Measurements from ENCODE around the gene SNX20. TPM values are rescaled to one million over a fixed set of nuclear protein-coding genes. Genes with fewer than 3 reads are reported as not detected.

The SNX20 gene
- total RNA-seq, 1 donor from 2014 or later: 93.0 TPM

DNA sequence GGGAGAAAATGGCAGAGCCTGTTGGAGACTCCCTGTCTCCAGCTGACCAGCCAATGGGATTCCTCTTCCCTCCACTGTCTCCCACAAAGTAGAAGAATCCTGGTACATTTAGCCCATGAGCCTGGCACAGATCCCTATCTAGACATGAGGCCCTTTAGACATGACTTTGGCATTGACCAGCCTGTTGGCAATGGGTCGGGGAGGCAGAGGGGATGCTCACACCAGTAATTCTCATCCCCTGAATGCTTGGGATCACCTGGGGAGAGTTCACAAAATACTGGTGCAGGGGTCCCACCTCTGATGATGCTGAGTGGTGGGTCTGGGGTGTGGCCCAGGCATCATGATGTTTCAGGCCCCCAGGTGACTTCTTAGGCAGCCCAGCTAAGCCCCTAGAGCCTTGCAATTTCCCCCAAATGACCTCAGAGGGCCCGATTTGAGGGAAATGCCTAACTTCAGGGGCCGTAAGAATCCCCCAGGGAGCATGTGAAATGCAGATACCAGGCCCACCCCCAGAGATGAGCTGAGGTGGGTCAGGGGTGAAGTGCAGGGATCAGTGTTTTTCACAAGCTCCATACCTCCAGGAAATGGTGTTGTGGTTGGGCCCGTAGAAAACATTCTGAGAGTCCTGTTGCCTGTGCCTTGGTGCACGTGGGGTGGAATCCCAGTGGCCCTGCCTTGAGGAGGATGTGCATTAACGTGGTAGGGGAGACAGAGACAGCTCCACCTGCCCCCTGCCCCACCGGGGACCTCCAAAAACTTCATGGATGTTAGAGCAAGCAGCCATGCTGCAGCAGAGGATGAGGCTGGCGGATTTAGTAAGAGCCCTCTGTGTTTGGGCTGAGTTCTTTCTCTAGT is 42.1 kb downstream of the SNX20 start:
- intact Hi-C loops (cut with micrococcal nuclease): no loop called here

DNA sequence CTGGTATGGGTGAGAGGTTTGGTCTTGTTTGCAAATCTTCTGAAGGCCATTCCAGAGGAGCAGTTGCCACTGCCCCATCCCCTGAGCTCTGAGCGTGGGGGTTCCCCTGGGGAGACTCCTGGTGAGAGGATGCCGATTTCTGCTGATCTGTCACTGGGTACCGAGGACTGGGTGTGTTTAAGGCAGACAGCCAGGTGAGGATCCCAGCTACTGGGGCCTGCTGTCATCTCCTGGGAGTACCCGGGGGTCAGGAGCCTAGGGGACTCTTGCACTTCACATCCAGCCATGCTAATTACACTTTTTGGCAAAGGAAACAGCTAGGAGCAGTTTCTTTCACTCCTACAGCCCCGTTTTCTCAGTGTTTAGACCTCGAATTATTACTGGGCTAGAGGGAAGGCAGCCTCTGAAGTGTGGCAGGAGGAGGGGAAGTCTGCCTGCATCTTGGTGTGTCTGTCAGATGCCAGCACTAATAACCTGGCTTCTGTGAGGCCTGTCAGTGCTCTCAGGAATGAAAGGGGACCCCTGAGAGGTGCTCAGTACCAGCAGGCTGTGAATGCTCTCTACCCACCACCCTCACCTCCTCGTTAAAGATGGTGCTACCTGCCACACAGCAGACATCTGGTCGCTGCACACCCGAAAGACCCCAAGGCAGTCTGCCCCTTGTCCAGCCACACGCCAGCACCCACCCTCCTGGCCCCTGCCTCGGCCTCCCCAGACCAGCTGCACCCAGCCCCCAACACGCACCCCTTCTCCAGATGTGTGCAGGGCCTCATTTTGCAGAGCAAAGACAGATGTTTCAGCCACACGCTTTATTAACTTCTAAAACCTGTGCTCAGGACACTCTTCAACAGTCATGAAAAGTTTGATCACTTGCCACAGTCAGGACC is 43.2 kb downstream of the SNX20 start:
- intact Hi-C loops (cut with micrococcal nuclease): no loop called here

DNA sequence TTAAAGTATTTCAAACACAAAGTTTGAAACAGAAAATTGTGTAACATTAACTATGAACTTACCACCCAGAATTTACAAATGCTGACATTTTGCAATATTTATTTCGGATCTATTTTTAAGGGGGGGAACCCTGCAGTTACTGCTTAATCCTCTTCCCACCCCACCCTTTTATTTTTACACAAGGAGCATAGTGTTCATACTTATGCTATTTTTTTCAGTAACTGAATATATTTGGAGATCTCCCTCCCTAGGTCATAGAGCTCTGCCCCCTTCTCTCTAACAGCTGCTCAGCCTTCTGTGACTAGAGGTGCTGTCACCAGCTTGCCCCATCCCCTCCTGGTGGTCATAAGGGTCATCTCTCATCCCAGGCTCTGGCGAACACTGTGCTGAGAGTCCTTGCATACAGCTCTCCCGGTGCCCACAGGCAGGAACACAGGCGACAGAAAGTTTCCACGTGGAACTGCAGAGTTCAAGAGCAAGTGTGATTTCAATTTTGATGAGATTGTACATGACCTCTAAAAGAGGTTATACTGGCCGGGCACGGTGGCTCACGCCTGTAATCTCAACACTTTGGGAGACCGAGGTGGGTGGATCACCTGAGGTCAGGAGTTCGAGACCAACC is 44.2 kb downstream of the SNX20 start:
- intact Hi-C loops (cut with micrococcal nuclease): no loop called here

DNA sequence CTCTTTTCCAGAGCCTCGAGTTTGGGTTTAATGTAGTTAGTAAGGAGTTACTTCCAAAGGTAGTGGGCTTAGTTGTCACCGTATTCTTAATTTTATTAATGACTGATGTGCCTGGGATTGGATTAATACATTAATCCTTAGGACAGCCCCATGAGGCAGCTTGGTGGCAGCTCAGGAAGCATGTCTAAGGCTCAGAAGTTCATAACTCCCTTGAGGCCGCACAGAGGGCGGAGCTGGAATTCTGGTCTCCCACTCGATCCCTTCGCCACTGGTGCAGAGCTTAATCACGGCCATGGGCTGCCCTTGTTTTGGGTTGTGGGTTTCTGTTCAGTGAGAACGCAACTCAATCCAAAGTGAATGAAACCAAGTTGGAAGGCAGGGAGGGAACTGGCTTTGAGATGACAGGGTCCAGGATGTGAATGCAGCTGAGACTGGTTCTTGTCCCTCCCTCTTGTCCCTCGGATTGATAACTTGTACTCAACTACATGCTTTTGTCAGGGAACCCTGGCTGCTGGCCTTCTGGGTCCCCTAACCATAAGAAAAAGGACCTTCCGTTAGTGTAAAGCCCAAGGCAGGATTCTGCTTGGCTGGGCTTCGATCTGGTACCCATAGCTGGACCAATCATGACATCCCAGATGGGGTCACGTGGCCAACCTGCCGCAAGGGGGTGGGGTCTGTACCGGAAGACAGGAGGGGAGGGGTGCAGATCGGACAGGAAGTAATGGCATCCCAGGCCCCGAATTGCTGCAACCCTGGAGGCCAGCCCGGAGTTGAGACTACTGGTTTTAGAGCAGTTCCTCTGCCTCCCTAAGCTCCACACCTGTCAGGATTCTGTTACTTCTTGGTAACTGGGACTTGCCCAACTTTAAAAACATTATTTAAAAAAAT is 45.4 kb downstream of the SNX20 start:
- intact Hi-C loops (cut with micrococcal nuclease): no loop called here

DNA sequence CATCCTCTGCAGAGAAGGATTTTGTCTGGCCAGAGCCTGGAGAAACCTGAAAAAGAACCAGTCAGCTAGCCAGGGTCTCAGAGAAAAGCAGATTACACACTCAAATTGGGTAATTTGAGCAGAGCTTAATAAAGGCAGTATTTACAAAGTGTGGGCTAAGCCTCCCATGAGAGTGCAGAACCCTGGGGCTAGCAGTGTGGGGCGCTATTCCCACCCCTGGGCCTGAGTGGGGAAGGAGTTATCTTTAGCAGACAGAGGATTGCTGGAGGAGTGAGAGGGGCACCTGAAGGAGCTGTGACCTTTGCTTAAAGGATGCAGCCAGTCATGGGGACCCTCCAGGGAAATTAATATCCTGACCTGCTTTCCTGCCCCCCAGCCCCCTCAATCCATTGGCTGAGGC is 46.2 kb downstream of the SNX20 start:
- intact Hi-C loops (cut with micrococcal nuclease): no loop called here

DNA sequence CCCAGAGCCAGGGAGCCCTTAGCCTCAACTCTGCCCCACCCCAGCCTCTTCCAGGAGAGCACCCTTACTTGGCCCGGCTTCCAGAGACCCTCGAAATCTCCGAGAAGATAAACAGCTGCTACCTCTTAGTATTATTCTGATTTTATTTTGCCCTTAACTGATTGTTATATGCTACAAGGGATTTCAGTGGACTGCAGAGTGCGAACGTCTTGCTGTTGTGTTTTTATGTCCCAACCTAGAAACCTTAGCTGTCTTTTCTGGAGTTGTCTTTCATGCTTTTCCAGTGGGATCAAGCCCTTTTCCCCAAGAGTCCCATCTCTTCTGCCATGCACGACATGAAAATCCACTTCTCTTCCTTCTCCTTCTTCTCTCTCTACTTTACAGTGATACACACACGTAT is 47.0 kb downstream of the SNX20 start:
- intact Hi-C loops (cut with micrococcal nuclease): no loop called here

DNA sequence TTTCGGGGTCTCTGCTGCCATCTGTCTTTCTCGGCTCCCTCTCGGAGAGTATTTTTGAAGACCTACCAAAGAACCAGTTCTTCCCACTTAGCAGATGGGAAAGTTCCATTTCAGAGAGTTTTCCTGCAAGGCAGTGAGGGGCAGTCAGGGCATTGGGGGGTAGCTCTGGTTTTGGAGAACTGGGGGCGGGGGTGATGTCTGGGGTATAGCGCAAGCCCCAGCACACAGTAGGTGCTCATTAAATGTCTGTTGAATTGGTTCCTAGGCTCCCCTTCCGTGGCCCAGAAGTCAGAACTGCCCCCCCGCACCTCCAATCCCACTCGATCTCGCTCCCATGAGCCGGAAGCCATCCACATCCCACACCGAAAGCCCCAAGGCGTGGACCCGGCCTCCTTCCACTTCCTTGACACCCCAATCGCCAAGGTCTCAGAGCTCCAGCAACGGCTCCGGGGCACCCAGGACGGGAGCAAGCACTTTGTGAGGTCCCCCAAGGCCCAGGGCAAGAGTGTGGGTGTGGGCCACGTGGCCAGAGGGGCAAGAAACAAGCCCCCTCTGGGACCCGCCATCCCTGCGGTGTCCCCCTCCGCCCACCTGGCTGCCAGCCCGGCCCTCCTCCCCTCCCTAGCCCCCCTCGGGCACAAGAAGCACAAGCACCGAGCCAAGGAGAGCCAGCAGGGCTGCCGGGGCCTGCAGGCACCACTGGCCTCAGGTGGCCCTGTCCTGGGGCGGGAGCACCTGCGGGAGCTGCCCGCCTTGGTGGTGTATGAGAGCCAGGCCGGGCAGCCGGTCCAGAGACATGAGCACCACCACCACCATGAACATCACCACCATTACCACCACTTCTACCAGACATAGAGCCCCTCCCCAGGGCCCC is 47.9 kb downstream of the SNX20 start:
- intact Hi-C loops (cut with micrococcal nuclease): no loop called here

DNA sequence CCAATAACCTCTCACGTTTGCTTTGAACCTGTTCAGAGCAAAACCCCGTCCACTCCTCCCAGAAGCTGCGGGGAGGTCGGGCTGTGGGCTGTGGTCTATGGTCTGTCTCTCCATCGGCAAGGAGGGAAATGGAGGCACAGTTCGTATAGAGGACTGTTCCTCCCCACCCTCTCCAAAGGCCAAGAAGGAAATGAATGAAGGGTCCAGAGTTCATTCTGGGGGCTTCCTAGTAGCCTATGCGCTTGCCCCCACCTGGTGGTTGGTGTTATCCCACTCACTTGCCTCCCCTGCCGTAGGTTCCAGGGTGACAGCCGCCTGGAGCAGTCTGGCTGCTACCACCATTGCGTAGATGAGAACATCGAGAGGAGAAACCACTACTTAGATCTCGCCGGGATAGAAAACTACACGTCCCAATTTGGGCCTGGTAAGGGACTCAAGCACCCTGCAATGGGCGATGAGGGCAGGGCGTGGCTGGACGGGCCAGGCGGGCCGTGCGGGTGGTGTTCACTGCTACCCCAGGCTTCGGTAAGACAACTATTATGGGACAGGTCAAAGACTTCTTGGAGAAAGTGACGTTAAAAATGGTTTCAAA is 49.0 kb downstream of the SNX20 start:
- intact Hi-C loops (cut with micrococcal nuclease): no loop called here

DNA sequence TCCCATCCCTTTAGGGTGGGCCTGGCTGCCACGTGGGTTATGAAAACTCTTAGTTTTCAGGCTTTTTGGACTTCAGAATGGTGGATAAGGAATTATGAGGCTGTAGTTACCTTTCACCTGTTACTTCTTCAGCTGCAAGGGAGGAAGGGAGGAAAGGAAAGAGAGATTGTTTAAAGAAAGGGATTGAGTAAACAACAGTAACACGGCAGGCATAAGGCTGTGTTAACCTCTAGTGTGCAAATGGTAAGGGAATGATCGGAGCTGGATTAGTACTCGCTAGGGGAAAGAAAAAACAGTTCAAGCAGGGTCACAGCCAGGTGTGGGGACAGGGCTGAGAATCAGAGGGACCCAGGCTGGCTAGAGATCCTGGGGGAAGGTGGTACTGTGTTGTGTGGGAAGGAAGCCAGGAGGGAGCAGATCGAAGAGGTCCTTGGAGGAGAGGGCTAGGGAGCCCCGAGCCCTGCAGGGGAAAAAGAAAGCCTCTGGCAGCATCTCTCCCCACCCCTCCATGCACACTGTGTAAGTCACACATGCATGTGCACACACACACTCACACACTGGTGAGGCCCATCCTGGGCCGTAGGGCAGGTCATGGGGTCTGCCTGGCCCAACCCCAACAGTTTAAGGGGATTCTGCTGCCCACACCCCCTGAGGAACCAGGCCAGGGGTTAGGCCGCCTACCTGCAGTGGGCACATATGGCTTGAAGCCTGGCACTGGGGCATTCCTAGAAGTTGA is 49.7 kb downstream of the SNX20 start:
- intact Hi-C loops (cut with micrococcal nuclease): no loop called here

DNA sequence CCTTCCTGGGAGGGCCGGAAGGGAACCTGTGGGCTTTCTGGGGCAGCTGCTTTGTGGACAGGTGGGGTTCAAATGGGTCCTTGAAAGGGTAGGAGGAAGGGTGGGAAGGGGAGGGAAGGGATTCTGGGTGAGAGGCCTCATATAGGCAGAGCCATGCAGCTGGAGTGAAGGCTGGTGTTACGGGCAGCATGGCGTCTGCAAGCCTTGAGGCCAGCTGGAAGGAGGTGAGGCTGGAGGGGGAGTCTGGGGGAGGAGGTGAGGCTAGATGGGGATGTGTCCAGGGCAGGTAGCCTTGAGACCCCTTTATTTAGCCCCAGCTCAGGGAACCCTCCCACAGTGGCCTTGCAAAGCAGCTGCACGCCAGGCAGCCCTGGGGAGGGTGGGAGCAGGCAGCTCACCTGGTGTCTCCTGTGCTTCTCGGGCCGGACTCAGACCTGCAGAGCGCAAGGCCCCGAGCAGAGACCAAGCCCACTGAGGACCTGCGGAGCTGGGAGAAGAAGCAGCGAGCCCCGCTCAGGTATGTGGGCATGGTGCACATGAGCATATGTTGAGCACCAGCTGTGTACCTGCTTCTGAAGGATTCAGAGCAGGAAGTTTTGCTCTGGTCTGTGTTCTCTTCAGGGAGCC is 50.6 kb downstream of the SNX20 start:
- intact Hi-C loops (cut with micrococcal nuclease): no loop called here

DNA sequence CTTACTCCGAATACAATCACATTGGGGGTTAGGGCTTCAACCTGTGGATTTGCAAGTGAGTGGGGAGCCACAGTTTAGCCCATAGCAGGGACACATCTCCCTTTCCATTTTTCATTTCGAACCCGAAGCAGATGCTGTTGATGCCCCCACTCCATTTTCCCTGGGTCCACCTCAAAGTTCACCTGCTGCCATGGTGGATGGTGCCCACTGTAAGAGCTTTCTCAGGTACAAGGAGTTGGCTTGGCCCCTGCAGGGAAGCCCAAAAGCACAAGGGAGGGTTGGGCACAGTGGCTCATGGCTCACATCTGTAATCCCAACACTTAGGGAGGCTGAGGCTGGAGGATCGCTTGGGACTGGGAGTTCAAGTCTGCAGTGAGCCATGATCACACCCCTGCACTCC is 51.8 kb downstream of the SNX20 start:
- intact Hi-C loops (cut with micrococcal nuclease): no loop called here

DNA sequence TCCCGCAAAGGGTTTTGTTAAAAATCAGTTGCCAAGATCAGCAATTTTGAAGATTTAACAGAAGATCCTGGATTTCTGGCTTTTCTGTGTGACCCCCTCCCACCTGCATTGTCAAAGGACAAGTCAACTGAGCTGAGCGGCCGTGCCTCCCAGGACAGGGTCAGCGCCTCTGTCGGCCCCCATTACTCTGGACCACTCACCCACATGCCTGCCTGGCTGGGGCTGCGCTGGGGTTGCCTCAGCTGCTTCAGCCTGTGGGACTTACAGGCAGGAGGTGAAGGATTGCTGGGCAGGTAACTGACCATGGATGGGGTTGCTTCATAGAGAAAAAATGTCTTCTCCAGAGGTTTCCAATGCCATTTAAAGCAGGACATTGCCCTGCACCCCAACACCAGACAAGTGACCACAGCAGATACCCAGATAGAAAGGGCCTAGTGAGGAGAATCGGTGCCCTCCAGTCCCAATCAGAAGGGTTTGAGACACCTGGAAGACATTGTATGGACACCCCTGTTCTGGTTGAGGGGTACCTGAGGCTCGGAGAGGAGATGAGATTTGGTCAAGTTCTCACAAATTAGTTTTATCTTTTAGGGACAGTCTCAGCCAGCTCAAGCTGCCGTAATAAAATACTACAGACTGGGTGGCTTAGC is 52.8 kb downstream of the SNX20 start:
- intact Hi-C loops (cut with micrococcal nuclease): no loop called here

DNA sequence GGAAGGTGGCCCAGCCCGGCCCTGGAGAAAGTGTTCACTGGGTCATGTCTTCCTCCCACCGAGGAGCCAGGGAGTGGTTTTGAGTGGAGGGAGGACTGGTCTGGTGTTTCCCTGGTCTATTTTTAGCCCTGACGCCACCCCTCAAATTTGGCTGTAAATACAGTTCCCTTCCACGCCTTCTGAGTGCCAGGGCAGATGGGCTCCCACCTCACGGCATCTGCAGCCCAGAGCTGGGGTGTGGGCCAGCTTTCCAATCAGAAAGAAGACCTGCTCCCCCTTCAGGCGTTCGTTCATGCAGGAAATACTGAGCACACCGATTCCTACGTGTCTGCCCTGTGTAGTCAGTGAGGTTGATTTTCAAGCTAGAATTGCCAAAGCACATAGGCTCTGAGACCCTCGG is 53.7 kb downstream of the SNX20 start:
- intact Hi-C loops (cut with micrococcal nuclease): no loop called here

DNA sequence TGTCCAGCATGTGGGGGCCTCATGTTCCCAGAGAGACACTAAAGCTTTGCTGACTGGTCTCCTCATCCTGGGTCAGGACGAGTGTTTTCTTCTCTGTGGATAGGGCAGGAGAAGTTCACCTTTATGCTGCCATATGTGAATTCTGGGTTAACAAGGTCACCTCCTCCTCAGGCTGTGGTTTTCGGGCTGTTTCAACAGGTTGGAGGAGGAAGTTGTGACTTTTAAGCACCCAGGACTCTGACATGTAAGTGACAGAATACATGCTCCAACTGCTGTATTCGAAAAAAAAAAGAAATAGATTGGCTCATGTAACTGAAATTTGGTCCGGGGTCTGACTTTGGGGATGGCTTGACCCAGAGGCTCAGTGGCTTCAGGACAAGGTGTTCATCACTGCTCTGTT is 54.2 kb downstream of the SNX20 start:
- intact Hi-C loops (cut with micrococcal nuclease): no loop called here

DNA sequence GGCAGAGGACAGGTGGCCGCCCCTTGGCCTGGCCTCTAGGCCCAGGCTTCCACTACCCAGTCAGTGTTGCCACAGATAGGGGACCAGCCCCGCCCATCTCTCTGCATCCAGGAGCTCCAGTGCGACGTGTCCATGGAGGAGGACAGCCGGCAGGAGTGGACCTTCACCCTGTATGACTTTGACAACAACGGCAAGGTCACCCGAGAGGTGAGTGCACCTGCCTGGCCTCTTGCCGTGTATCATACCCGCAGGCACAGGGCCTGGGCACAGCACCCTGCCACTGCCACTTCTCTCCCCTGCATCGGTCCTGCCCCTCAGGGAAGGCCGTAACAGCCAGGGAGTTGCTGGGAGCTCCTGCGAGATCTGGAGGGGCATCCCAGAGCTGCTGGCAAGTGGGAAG is 55.7 kb downstream of the SNX20 start:
- intact Hi-C loops (cut with micrococcal nuclease): no loop called here

DNA sequence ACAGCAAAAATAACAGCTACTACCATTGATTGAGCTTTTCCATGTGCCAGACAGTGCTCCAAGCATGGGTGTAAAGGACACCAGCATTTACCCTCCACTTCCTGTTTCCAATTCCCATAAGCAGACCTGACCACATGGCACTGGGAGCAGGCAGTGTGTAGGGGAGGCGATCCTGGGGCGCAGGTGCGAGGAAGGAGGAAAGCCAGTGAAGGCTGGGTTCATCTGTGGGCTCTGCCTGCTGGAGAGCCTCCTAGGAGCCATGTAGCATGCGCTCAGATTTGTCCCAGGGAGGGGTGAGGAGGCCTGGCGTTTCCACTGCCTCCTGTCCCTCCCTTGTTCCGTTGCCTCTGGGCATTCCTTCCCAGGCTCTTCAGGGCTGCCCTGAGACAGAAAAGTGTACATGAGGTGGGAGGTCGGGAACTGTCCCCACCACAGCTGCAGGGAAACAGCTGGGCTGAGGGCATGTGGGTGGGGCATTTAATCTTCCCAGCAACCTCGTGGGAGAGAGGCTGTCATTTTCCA is 56.6 kb downstream of the SNX20 start:
- intact Hi-C loops (cut with micrococcal nuclease): no loop called here

DNA sequence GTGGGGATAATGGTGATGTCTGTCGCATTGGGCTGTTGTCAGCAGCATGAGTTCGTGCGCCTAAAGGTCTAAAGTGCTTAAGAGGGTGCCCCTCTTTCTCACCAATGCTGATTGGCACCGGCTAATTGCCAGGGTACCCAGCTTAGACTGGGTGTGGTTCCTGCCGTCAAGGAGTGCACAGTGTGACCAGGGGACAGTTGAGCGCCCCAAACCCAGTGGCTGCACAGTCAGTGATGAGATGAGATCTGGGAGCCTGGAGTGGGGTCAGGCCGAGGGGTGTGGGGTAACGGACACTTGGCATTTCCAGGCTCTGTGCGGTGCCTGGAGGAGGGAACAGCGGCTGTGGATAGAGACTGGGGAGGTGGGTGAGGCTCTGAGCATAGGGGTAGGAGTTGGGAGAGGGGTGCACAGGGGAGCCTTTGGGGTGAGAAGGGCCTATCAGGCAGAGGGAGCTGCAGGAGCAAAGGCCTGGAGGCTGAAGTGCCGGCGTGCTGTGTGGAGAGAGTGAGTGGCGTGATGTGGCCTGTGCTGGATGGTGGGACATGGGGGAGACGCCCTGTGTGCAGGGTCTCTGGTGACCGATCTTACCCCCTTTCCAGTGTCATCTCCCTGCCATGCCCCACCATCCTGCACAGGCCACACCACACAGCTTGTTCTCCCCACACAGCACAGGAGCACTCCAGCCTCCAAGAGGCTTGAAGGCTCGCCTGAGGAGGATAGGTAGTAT is 58.3 kb downstream of the SNX20 start:
- intact Hi-C loops (cut with micrococcal nuclease): no loop called here

All from T-helper 1 cell treated with Interleukin-12 subunit alpha and Interleukin-12 subunit beta and Interleukin-4 antibody, amounts not matched to agents 30 ng/mL and 1 ng/mL, for 36 hours (primary cell).